KBM-7 (cell line): Measurements from ENCODE around the gene AIFM1.

ENCODE experiments used
- DNase-seq: peaks from one replicate; pipeline ENCODE4 v3.0.0-alpha.2; 2015
- in situ Hi-C: fragments of 300-500 bp; cut with MboI; formaldehyde crosslinking; loops from 2 replicates; pipeline ENCODE4 v1.14.3; 2020; ENCODE audit warnings: low sequenced_read_pairs, low pct_unique_long_range_greater_than_20kb, mixed read lengths

Gene AIFM1

GRCh38 chrX:130106071-130106470 is 59.6 kb downstream of the AIFM1 start:
- in situ Hi-C loops, result no loop called here
- DNase-seq, result no peak

GRCh38 chrX:130105244-130105643 is 60.4 kb downstream of the AIFM1 start:
- in situ Hi-C loops, result no loop called here
- no peak for DNase-seq

GRCh38 chrX:130103605-130104004 is 62.0 kb downstream of the AIFM1 start:
- in situ Hi-C loops, result no loop called here
- no peak for DNase-seq

- in situ Hi-C loops, result no loop called here
Observed at GRCh38 chrX:130100180-130100579, 65.5 kb downstream of the AIFM1 start.

GRCh38 chrX:130098210-130098552 is 67.5 kb downstream of the AIFM1 start:
- in situ Hi-C loops, result no loop called here
- DNase-seq, result no peak

More at GRCh38 chrX:130100180-130100579, 65.5 kb downstream of the AIFM1 start:
- DNase-seq, result no peak

GRCh38 chrX:130097507-130098209 is 68.0 kb downstream of the AIFM1 start:
- in situ Hi-C loops, result no loop called here
- peak; percentile 78 for DNase-seq

- DNase-seq, result no peak
- in situ Hi-C loops, result no loop called here
Observed at GRCh38 chrX:130095249-130096030, 70.2 kb downstream of the AIFM1 start.

- no peak for DNase-seq
- in situ Hi-C loops, result no loop called here
Observed at GRCh38 chrX:130094696-130095095, 70.9 kb downstream of the AIFM1 start.

GRCh38 chrX:130093271-130093670 is 72.4 kb downstream of the AIFM1 start:
- in situ Hi-C loops, result no loop called here
- no peak for DNase-seq

GRCh38 chrX:130091980-130092522 is 73.6 kb downstream of the AIFM1 start:
- DNase-seq, result peak; percentile 98
- in situ Hi-C loops, result no loop called here

- no peak for DNase-seq
- in situ Hi-C loops, result no loop called here
Observed at GRCh38 chrX:130090364-130090763, 75.3 kb downstream of the AIFM1 start.

- DNase-seq, result peak; percentile 96
- in situ Hi-C loops, result loop anchor here (10.0 kb wide), 1 partner anchor 98 kb away; no protein-coding TSS in a partner anchor
Observed at GRCh38 chrX:130086447-130087206, 79.0 kb downstream of the AIFM1 start.

- in situ Hi-C loops, result loop anchor here (10.0 kb wide), 1 partner anchor 99 kb away; no protein-coding TSS in a partner anchor
- DNase-seq, result no peak
Observed at GRCh38 chrX:130085551-130086446, 79.8 kb downstream of the AIFM1 start.

GRCh38 chrX:130084631-130085237 is 80.9 kb downstream of the AIFM1 start:
- in situ Hi-C loops, result loop anchor here (5.0 to 10.0 kb wide), 2 partner anchors 33 to 100 kb away; no protein-coding TSS in a partner anchor
- DNase-seq, result peak; percentile 52

GRCh38 chrX:130083656-130084382 is 81.8 kb downstream of the AIFM1 start:
- peak; percentile 77 for DNase-seq

GRCh38 chrX:130083107-130083490 is 82.5 kb downstream of the AIFM1 start:
- in situ Hi-C loops, result loop anchor here (5.0 to 10.0 kb wide), 2 partner anchors 34 to 102 kb away; no protein-coding TSS in a partner anchor
- no peak for DNase-seq

More at GRCh38 chrX:130083656-130084382, 81.8 kb downstream of the AIFM1 start:
- in situ Hi-C loops, result loop anchor here (5.0 to 10.0 kb wide), 2 partner anchors 33 to 101 kb away; no protein-coding TSS in a partner anchor
